HepG2 (cell line): Measurements from ENCODE around the gene POFUT2. TPM values are rescaled to one million over a fixed set of nuclear protein-coding genes. Genes with fewer than 3 reads are reported as not detected.

Experiments
- BCL6 ChIP-seq: IDR thresholded peaks from 2 replicates; pipeline ENCODE4 v1.6.1; 2016; ENCODE audit warnings: missing genetic modification reagents, missing compliant biosample characterization
- BORCS8-MEF2B ChIP-seq: sonication (generic); formaldehyde crosslinking; IDR thresholded peaks from 2 replicates; pipeline ENCODE4 v1.8.0; 2022; ENCODE audit warnings: mild to moderate bottlenecking, missing genetic modification reagents
- CENPBD1 ChIP-seq: sonication (generic); formaldehyde crosslinking; IDR thresholded peaks from 2 replicates; pipeline ENCODE4 v1.8.0; 2022; ENCODE audit warnings: missing genetic modification reagents, low read depth, mild to moderate bottlenecking, borderline replicate concordance
- CHD4 ChIP-seq: fragments of 200-600 bp; sonication (generic); IDR thresholded peaks from 2 replicates; pipeline ENCODE4 v1.7.0; 2017; ENCODE audit warnings: mild to moderate bottlenecking, low read length, borderline replicate concordance
- CSRNP1 ChIP-seq: sonication (generic); formaldehyde crosslinking; IDR thresholded peaks from 2 replicates; pipeline ENCODE4 v1.8.1; 2023; ENCODE audit warnings: mild to moderate bottlenecking, missing genetic modification reagents
- DR1 ChIP-seq: sonication (generic); formaldehyde crosslinking; IDR thresholded peaks from 2 replicates; pipeline ENCODE4 v1.8.0; 2021; ENCODE audit warnings: mild to moderate bottlenecking, missing genetic modification reagents, inconsistent platforms
- ETV5 ChIP-seq: IDR thresholded peaks from 2 replicates; pipeline ENCODE4 v1.6.1; 2018; ENCODE audit warnings: missing biosample characterization, missing genetic modification reagents, inconsistent platforms, borderline replicate concordance
- GTF3A ChIP-seq: sonication (generic); formaldehyde crosslinking; conservative IDR thresholded peaks from 2 replicates; pipeline ENCODE4 v1.4.0; 2020; ENCODE audit warnings: mild to moderate bottlenecking, missing genetic modification reagents
- NRL ChIP-seq: sonication (generic); formaldehyde crosslinking; IDR thresholded peaks from 2 replicates; pipeline ENCODE4 v1.5.0; 2020; ENCODE audit warnings: missing genetic modification reagents, mild to moderate bottlenecking, moderate library complexity, borderline replicate concordance
- PCBP1 ChIP-seq: fragments of 200-400 bp; formaldehyde crosslinking; IDR thresholded peaks from 2 replicates; pipeline ENCODE4 v1.6.1; 2017; ENCODE audit warnings: mild to moderate bottlenecking, low read depth, low read length, borderline replicate concordance
- PHB2 ChIP-seq: fragments of 450-650 bp; IDR thresholded peaks from 2 replicates; pipeline ENCODE4 v1.6.1; 2018; ENCODE audit not compliant: partially characterized antibody
- PITX1 ChIP-seq: sonication (generic); formaldehyde crosslinking; IDR thresholded peaks from 2 replicates; pipeline ENCODE4 v1.5.1; 2020; ENCODE audit warnings: mild to moderate bottlenecking, missing genetic modification reagents
- RORA ChIP-seq: sonication (generic); formaldehyde crosslinking; IDR thresholded peaks from 2 replicates; pipeline ENCODE4 v1.5.0; 2020; ENCODE audit warnings: mild to moderate bottlenecking, missing genetic modification reagents, moderate library complexity
- SMYD3 ChIP-seq: sonication (generic); formaldehyde crosslinking; IDR thresholded peaks from 2 replicates; pipeline ENCODE4 v1.8.1; 2023; ENCODE audit warnings: mild to moderate bottlenecking, missing genetic modification reagents
- TBX2 ChIP-seq: sonication (generic); formaldehyde crosslinking; IDR thresholded peaks from 2 replicates; pipeline ENCODE4 v1.5.0; 2020; ENCODE audit warnings: missing genetic modification reagents, mild to moderate bottlenecking, borderline replicate concordance
- TEAD3 ChIP-seq: optimal IDR thresholded peaks from 2 replicates; pipeline ENCODE3; 2016; ENCODE audit warnings: borderline replicate concordance
- TERF1 ChIP-seq: sonication (generic); formaldehyde crosslinking; IDR thresholded peaks from 2 replicates; pipeline ENCODE4 v1.8.0; 2022; ENCODE audit warnings: mild to moderate bottlenecking, missing genetic modification reagents, moderate library complexity
- XBP1 ChIP-seq: sonication (generic); formaldehyde crosslinking; IDR thresholded peaks from 2 replicates; pipeline ENCODE4 v1.5.0; 2020; ENCODE audit warnings: missing genetic modification reagents
- ZBTB3 ChIP-seq: sonication (generic); formaldehyde crosslinking; IDR thresholded peaks from 2 replicates; pipeline ENCODE4 v1.4.0; 2020; ENCODE audit warnings: low read depth, mild to moderate bottlenecking, moderate library complexity, missing genetic modification reagents, borderline replicate concordance
- ZC3H4 ChIP-seq: sonication (generic); formaldehyde crosslinking; IDR thresholded peaks from 2 replicates; pipeline ENCODE4 v1.4.0; 2020; ENCODE audit warnings: missing genetic modification reagents, borderline replicate concordance
- ZFP1 ChIP-seq: IDR thresholded peaks from 2 replicates; pipeline ENCODE4 v1.6.1; 2016
- ZFP37 ChIP-seq: sonication (generic); formaldehyde crosslinking; IDR thresholded peaks from 2 replicates; pipeline ENCODE4 v1.4.0; 2020; ENCODE audit warnings: missing genetic modification reagents, borderline replicate concordance
- ZNF124 ChIP-seq: sonication (generic); formaldehyde crosslinking; IDR thresholded peaks from 2 replicates; pipeline ENCODE4 v1.4.0; 2020; ENCODE audit warnings: missing genetic modification reagents
- ZNF138 ChIP-seq: sonication (generic); formaldehyde crosslinking; IDR thresholded peaks from 2 replicates; pipeline ENCODE4 v1.5.0; 2020; ENCODE audit warnings: mild to moderate bottlenecking, low read depth, missing genetic modification reagents
- ZNF44 ChIP-seq: sonication (generic); formaldehyde crosslinking; IDR thresholded peaks from 2 replicates; pipeline ENCODE4 v1.5.1; 2020; ENCODE audit warnings: mild to moderate bottlenecking, missing genetic modification reagents
- ZNF558 ChIP-seq: sonication (generic); formaldehyde crosslinking; IDR thresholded peaks from 2 replicates; pipeline ENCODE4 v1.9.0; 2022; ENCODE audit warnings: mild to moderate bottlenecking, missing genetic modification reagents, borderline replicate concordance
- ZNF616 ChIP-seq: sonication (generic); formaldehyde crosslinking; IDR thresholded peaks from 2 replicates; pipeline ENCODE4 v1.5.0; 2020; ENCODE audit warnings: low read depth, mild to moderate bottlenecking, missing genetic modification reagents
- ZNF75D ChIP-seq: sonication (generic); formaldehyde crosslinking; IDR thresholded peaks from 2 replicates; pipeline ENCODE4 v1.8.1; 2023; ENCODE audit warnings: missing genetic modification reagents, mild to moderate bottlenecking, borderline replicate concordance
- ZSCAN21 ChIP-seq: sonication (generic); formaldehyde crosslinking; IDR thresholded peaks from 2 replicates; pipeline ENCODE4 v1.8.0; 2022; ENCODE audit warnings: mild to moderate bottlenecking, missing genetic modification reagents, moderate library complexity, borderline replicate concordance
- polyA plus RNA-seq, 8 experiments: library from polyadenylated mRNA; depleted of rRNA in 3 of 8; stranded (reverse) in 7 of 8; unstranded in 1 of 8; fragments of >200 nt; fragmentation: Illumina TruSeq in 4 of 8; extraction: Trizol in 4 of 8; gene quantifications; 2 replicates each; pipeline versions ENCODE4 v1.2.1 to v1.2.3, GENCODE V29; 2011 to 2016; ENCODE audit warnings: low read depth in 4 of 8, missing spikeins in 1 of 8, mixed read lengths in 1 of 8; ENCODE audit not compliant: insufficient read depth in 1 of 8
- total RNA-seq, 5 experiments: library from RNA; depleted of rRNA; stranded (reverse); fragments of >200 nt; fragmentation: Illumina TruSeq; extraction: Trizol; gene quantifications; 2 replicates each; pipeline ENCODE4 v1.2.3, GENCODE V29; 2016; ENCODE audit warnings: low read depth in 1 of 5

The POFUT2 gene
- total and polyA plus RNA-seq, 2 of the 13 experiments (the other 11 are each of a cell fraction or from before 2014, with no cell fraction given): 22.8 to 24.0 TPM

GRCh38 chr21:45318556-45319404, 31.1 kb upstream of the POFUT2 start (continued):
- TF ChIP-seq ZSCAN21 (CRISPR knock-in tag) (peak; percentile 83; the same call in 1 of the 2 replicates), ZC3H4 (CRISPR knock-in tag) (no peak), ZNF124 (CRISPR knock-in tag) (no peak), ZFP37 (CRISPR knock-in tag) (no peak), XBP1 (CRISPR knock-in tag) (no peak), BCL6 (CRISPR knock-in tag) (peak; percentile 31; the same call in 1 of the 2 replicates), ZNF138 (CRISPR knock-in tag) (no peak), ETV5 (CRISPR knock-in tag) (peak; percentile 98), ZNF616 (CRISPR knock-in tag) (no peak), DR1 (CRISPR knock-in tag) (peak; percentile 71; the same call in 1 of the 2 replicates), PCBP1 (peak; percentile 65; the same call in 1 of the 2 replicates), CENPBD1 (CRISPR knock-in tag) (no peak), ZNF558 (no peak), TEAD3 (CRISPR knock-in tag) (peak; percentile 66), BORCS8-MEF2B (CRISPR knock-in tag) (0 out of 2 replicates have a peak, but pooled peaks have one; percentile 56), ZBTB3 (CRISPR knock-in tag) (no peak), RORA (CRISPR knock-in tag) (no peak), CHD4 (no peak), GTF3A (CRISPR knock-in tag) (no peak), ZNF75D (CRISPR knock-in tag) (no peak), TERF1 (CRISPR knock-in tag) (no peak), TBX2 (CRISPR knock-in tag) (peak; percentile 58; the same call in 1 of the 2 replicates), NRL (CRISPR knock-in tag) (peak; percentile 85), PITX1 (CRISPR knock-in tag) (no peak; the same call in 1 of the 2 replicates), ZNF44 (no peak), ZFP1 (CRISPR knock-in tag) (no peak), SMYD3 (CRISPR knock-in tag) (no peak), CSRNP1 (CRISPR knock-in tag) (no peak), PHB2 (no peak)
